DMS 273 (cell line): ENCODE data around the gene KRAS.

Experiments used
- DNase-seq: peaks from one replicate; lab custom pipeline; 2025; ENCODE audit not compliant: unreplicated experiment; lab: John Stamatoyannopoulos, UW

The KRAS gene

GRCh38 chr12:25256826-25257225 lies 6.1 kb upstream of the KRAS start:
- DNase-seq: no peak

GRCh38 chr12:25256005-25256404 lies 5.3 kb upstream of the KRAS start:
- no peak for DNase-seq

GRCh38 chr12:25254271-25254880 lies 3.6 kb upstream of the KRAS start:
- DNase-seq: peak; percentile 14

- no peak for DNase-seq
Measured at GRCh38 chr12:25253371-25254068, 2.8 kb upstream of the KRAS start.

- DNase-seq: no peak
Measured at GRCh38 chr12:25252946-25253345, 2.2 kb upstream of the KRAS start.

GRCh38 chr12:25251769-25252168 lies 1.0 kb upstream of the KRAS start:
- DNase-seq: no peak

GRCh38 chr12:25249931-25250738 lies 594 bp downstream of the KRAS start:
- DNase-seq: peak; percentile 48

- DNase-seq: no peak
Measured at GRCh38 chr12:25248732-25249131, 2.0 kb downstream of the KRAS start.

GRCh38 chr12:25248137-25248536 lies 2.6 kb downstream of the KRAS start:
- no peak for DNase-seq

GRCh38 chr12:25245491-25245890 lies 5.2 kb downstream of the KRAS start:
- no peak for DNase-seq

- DNase-seq: no peak
Measured at GRCh38 chr12:25243680-25243990, 7.1 kb downstream of the KRAS start.

- no peak for DNase-seq
Measured at GRCh38 chr12:25242981-25243679, 7.6 kb downstream of the KRAS start.

GRCh38 chr12:25241167-25242020 lies 9.3 kb downstream of the KRAS start:
- peak; percentile 50 for DNase-seq

GRCh38 chr12:25236626-25237025 lies 14.1 kb downstream of the KRAS start:
- DNase-seq: no peak

- no peak for DNase-seq
Measured at GRCh38 chr12:25236190-25236589, 14.5 kb downstream of the KRAS start.

GRCh38 chr12:25213338-25213737 lies 37.4 kb downstream of the KRAS start:
- DNase-seq: no peak

GRCh38 chr12:25208554-25208953 lies 42.2 kb downstream of the KRAS start:
- no peak for DNase-seq

- no peak for DNase-seq
Measured at GRCh38 chr12:25207846-25208245, 42.9 kb downstream of the KRAS start.

- no peak for DNase-seq
Measured at GRCh38 chr12:25207411-25207810, 43.3 kb downstream of the KRAS start.

- DNase-seq: no peak
Measured at GRCh38 chr12:25202137-25202536, 48.6 kb downstream of the KRAS start.

- DNase-seq: no peak
Measured at GRCh38 chr12:25200703-25201102, 50.0 kb downstream of the KRAS start.
